ENCODE measurements around the gene DPYSL4. TPM values are rescaled to one million over a fixed set of nuclear protein-coding genes. Genes with fewer than 3 reads are reported as not detected.
A peak's percentile ranks its signal among the peaks of the same experiment; 100 is the strongest.

DPYSL4 gene
- polyA plus RNA-seq, 3 donors, result 0.08 TPM; not detected in 2

- Mint-ChIP-seq H3K9me3 (peaks cover 0 to 8% (median 2%) of the 10 kb centered on the region in 7 donors), H3K27me3 (ENCODE audit: low read depth in 3 of 3) (peaks cover 0 to 4% (median 1%) of the 10 kb centered on the region in 3 donors), H3K4me3 (no peak overlapping the region), H3K4me1 (no peaks in the 10 kb centered on the region), H3K36me3 (peaks cover 22% of the 10 kb centered on the region in 2 donors), H3K27ac (peak overlapping the region in 1 of 7 donors; percentile 36)
- Histone ChIP-seq H3K9ac (ENCODE audit: insufficient read depth, low read length, poor library complexity, severe bottlenecking) (no peak overlapping the region), H3K9me3 (replicated peaks in 1 of 2; ENCODE audit: control insufficient read depth in 1 of 2, insufficient read depth in 1 of 2, low read length in 2 of 2) (peaks cover 0 to 5% of the 10 kb centered on the region in 2 donors), H3K4me2 (replicated peaks; ENCODE audit: extremely low read depth, low read length, poor library complexity, severe bottlenecking) (no peak overlapping the region), H3K36me3 (replicated peaks in 1 of 2; ENCODE audit: control insufficient read depth in 1 of 2, insufficient read depth in 2 of 2, low read length in 2 of 2) (no peaks in the 10 kb centered on the region), H3K27me3 (ENCODE audit: control insufficient read depth in 2 of 2, insufficient read depth in 2 of 2, low read length in 2 of 2) (no peaks in the 10 kb centered on the region), H3K4me1 (ENCODE audit: control insufficient read depth in 1 of 2, insufficient read depth in 2 of 2, low read length in 2 of 2) (no peaks in the 10 kb centered on the region), H3K4me3 (replicated peaks in 1 of 3; ENCODE audit: low read depth in 2 of 3, low read length in 3 of 3) (no peak overlapping the region), H2AFZ (ENCODE audit: insufficient read depth, low read depth, low read length, poor library complexity, severe bottlenecking) (no peak overlapping the region), H3K27ac (ENCODE audit: low read depth in 1 of 2, low read length in 2 of 2) (no peak overlapping the region), H3K79me2 (ENCODE audit: insufficient read depth, low read length) (no peaks in the 10 kb centered on the region), H4K20me1 (ENCODE audit: insufficient read depth, low read length) (no peaks in the 10 kb centered on the region)
- no peak for DNase-seq
- intact Hi-C loops (cut with micrococcal nuclease), result no loop called here
- WGBS (ENCODE audit: insufficient coverage), result 89% methylated on average over 12 of the region's 17 CpGs
- TF ChIP-seq, protein P1, sequence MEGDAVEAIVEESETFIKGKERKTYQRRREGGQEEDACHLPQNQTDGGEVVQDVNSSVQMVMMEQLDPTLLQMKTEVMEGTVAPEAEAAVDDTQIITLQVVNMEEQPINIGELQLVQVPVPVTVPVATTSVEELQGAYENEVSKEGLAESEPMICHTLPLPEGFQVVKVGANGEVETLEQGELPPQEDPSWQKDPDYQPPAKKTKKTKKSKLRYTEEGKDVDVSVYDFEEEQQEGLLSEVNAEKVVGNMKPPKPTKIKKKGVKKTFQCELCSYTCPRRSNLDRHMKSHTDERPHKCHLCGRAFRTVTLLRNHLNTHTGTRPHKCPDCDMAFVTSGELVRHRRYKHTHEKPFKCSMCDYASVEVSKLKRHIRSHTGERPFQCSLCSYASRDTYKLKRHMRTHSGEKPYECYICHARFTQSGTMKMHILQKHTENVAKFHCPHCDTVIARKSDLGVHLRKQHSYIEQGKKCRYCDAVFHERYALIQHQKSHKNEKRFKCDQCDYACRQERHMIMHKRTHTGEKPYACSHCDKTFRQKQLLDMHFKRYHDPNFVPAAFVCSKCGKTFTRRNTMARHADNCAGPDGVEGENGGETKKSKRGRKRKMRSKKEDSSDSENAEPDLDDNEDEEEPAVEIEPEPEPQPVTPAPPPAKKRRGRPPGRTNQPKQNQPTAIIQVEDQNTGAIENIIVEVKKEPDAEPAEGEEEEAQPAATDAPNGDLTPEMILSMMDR (IDR thresholded peaks at IDR 0.05), result no peak
Measured at GRCh38 chr10:132208462-132209050, 21.8 kb downstream of the DPYSL4 start.

GRCh38 chr10:132209130-132209529, 22.4 kb downstream of the DPYSL4 start:
- H3K4me1 Mint-ChIP-seq, result no peaks in the 10 kb centered on the region
- Histone ChIP-seq H3K4me1 (ENCODE audit: control insufficient read depth in 1 of 2, insufficient read depth in 2 of 2, low read length in 2 of 2) (no peaks in the 10 kb centered on the region), H3K9me3 (replicated peaks in 1 of 2; ENCODE audit: control insufficient read depth in 1 of 2, insufficient read depth in 1 of 2, low read length in 2 of 2) (peaks cover 0 to 5% of the 10 kb centered on the region in 2 donors), H3K27me3 (ENCODE audit: control insufficient read depth in 2 of 2, insufficient read depth in 2 of 2, low read length in 2 of 2) (no peaks in the 10 kb centered on the region), H3K36me3 (replicated peaks in 1 of 2; ENCODE audit: control insufficient read depth in 1 of 2, insufficient read depth in 2 of 2, low read length in 2 of 2) (no peaks in the 10 kb centered on the region), H3K4me2 (replicated peaks; ENCODE audit: extremely low read depth, low read length, poor library complexity, severe bottlenecking) (no peak overlapping the region), H4K20me1 (ENCODE audit: insufficient read depth, low read length) (no peaks in the 10 kb centered on the region), H3K9ac (ENCODE audit: insufficient read depth, low read length, poor library complexity, severe bottlenecking) (no peak overlapping the region), H3K27ac (ENCODE audit: low read depth in 1 of 2, low read length in 2 of 2) (no peak overlapping the region), H3K79me2 (ENCODE audit: insufficient read depth, low read length) (no peaks in the 10 kb centered on the region), H2AFZ (ENCODE audit: insufficient read depth, low read depth, low read length, poor library complexity, severe bottlenecking) (no peak overlapping the region), H3K4me3 (replicated peaks in 1 of 3; ENCODE audit: low read depth in 2 of 3, low read length in 3 of 3) (no peak overlapping the region)
- peaks cover 2 to 14% (median 6%) of the 10 kb centered on the region in 7 donors for H3K9me3 Mint-ChIP-seq
- no peak for DNase-seq
- H3K36me3 Mint-ChIP-seq, result peaks cover 25 to 26% of the 10 kb centered on the region in 2 donors
- 97% methylated on average over 11 of the region's 14 CpGs for WGBS (ENCODE audit: insufficient coverage)
- intact Hi-C loops (cut with micrococcal nuclease), result no loop called here
- H3K4me3 Mint-ChIP-seq, result no peak overlapping the region
- TF ChIP-seq, protein P1 (IDR thresholded peaks at IDR 0.05), result no peak
- no peak overlapping the region for H3K27ac Mint-ChIP-seq
- H3K27me3 Mint-ChIP-seq (ENCODE audit: low read depth in 3 of 3), result peaks cover 0 to 4% (median 2%) of the 10 kb centered on the region in 3 donors
